ENCODE data around the gene SOS1.

DNA sequence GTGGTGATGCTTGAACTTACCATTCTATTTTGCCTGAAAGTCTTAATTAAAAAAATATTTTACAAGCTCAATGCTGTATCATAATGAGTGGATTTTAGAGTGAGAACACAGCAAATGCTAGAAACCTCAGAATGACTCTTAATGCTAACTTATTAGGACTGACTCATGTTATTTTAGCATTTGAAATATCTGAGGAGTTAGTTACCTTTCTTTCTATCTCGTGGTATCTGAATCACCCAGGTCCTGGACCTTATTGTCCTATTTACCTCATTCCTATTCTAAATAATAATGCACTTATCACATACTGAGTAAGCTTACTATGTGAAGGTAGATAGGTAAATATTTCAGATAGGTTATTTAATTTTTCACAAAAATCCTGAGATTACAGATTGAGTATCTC lies 70.7 kb downstream of the SOS1 start:
- TF ChIP-seq, protein P1, sequence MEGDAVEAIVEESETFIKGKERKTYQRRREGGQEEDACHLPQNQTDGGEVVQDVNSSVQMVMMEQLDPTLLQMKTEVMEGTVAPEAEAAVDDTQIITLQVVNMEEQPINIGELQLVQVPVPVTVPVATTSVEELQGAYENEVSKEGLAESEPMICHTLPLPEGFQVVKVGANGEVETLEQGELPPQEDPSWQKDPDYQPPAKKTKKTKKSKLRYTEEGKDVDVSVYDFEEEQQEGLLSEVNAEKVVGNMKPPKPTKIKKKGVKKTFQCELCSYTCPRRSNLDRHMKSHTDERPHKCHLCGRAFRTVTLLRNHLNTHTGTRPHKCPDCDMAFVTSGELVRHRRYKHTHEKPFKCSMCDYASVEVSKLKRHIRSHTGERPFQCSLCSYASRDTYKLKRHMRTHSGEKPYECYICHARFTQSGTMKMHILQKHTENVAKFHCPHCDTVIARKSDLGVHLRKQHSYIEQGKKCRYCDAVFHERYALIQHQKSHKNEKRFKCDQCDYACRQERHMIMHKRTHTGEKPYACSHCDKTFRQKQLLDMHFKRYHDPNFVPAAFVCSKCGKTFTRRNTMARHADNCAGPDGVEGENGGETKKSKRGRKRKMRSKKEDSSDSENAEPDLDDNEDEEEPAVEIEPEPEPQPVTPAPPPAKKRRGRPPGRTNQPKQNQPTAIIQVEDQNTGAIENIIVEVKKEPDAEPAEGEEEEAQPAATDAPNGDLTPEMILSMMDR (IDR thresholded peaks at IDR 0.05): no peak
- TF ChIP-seq POLR2AphosphoS5 (IDR thresholded peaks at IDR 0.05): no peak
- no peak for TF ChIP-seq POLR2A (IDR thresholded peaks at IDR 0.05)

Measured in upper lobe of left lung (tissue), 4 donors.